AML-193 (cell line): ENCODE measurements around the gene TRPM3.
A peak's percentile ranks its signal among the peaks of the same experiment; 100 is the strongest.

Source experiments
- DNase-seq, 2 experiments: peaks; one replicate each; lab custom pipeline; 2025; lab: John Stamatoyannopoulos, UW

The TRPM3 gene

DNA sequence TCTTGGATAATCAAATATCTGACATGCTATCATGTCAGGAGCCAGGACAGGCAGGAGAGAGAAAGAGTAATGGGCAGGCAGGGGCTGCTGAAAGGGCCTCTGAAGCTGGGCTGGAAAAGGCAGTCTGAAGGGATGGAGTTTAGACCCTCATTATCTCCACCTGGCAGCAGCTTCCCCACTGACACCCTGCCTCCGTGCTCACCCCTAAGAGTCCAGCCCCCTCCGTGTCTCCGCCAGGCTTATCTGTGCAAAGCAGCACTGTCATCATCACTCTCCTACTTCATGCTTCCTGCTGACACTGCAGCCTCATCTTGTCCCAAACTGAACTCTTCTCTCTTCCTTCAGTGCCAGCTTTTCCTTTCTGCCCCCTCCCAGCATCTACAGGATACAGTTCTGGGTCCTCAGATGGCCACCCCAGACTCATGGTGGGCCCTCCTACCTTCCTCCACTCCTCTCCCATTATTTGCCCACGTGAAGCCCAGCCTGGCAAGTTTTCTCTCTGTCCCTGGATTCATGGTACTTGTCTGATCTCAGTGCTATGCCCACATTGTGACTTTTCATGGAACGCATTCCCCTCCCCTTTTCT is 636.1 kb downstream of the TRPM3 start:
- no peak for DNase-seq

DNA sequence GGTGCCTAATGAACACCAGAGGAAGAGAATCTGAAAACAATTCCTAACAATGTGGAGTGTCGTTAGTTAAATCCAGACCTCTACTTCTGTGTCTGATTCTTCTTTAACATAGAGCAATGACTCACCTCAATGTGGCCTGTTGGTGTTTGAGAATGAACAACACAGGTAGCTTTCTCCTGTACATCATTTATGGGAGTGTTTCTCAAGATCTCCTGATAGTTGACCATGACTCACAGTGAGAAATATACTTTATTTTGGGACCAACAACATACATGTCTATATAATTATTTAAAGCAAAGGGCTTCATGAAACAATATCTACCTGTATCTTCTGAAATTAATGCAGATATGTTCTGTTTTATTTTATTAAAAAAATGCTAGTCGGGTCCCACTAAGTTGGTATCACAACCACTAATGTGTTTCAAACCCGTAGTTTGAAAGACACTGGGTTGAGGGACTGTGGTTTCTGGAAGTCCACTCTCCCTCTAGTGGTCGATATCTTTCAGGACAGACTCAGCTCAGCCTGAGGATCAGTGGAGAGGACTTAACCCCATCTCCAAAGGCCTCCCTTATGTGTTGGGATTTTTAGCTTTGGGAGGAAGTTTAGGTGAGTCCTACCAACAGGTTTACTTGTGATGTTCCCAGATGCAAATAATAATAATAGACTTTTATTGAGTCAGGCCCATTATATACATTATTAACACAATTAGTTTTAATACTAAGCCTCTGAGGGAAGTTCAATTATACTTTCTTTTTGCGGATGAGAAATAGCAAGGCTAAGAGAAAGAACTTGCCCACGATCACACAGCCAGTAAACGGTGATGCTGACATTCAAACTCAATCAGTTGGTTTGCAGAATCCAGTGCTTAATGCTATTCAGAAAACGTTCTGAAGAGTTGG is 636.9 kb downstream of the TRPM3 start:
- peak; percentile 43 to 55 for DNase-seq

DNA sequence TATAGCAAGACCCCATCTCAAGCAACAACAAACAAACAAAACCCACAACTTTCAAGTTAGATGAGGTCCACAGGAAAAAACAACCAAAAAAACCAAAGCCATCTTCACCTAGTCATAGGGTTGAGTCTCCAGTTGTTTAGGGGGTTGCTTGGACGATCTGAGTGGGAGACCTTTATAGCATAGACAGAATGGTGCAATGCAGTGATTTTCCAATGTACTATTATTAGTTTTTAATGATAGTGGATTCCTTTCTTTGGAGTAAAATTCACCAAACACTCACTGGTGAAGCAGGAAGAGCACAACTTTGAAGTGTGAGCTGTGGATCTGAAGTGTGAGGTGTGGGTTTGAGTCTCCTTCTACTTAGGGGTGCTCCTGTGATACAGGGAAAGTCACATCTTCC is 640.0 kb downstream of the TRPM3 start:
- DNase-seq, result no peak

DNA sequence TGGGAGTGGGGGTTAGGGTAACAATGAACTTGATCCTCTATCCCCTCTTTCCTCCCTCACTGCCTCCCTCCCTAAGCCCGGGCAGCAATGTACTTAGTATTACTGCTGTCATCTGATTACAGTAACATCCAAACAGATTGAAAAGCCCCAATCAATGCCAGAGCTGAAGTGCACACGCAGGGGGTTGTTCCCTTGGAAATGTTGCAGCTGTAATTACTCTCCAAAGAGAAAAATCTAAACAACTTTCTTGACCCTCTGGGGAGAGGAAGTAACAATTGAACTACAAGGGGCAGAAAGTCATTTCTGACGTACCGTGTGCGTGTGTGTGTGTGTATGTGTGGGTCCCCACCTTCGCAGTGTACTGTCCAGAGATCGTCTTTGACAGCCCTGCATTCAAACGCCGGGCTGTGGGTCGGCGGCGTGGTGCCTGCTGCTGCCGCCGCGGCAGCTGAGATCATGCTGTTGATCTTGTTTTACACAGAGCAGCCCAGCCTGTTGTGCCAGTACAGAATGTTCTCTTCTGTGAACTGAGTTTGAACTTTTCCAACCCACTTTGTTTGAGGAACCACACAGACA is 640.9 kb downstream of the TRPM3 start:
- DNase-seq, result no peak

DNA sequence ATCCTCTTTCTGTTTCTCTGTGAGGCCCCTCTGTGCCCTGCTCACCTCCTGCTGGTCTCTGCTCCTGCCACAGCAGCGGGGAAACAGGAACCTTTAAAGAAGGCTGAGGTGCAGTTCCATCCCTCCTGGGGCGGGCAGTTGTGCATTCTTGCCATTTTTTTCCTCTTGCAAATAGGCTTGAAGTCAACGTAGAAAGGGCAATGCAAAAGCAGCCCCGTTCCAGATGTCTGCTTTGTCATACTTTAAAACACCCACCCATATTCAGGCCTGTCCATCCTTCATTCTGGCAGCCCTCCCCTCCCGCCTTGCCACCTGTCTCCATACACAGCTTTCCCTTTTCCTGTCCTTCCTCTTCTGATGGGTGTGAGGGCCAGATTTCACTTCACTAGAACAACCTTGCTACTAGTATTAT is 641.5 kb downstream of the TRPM3 start:
- DNase-seq, result no peak
